Occipital lobe (tissue), 3 donors: Measurements from ENCODE around the gene RRM2. TPM values are rescaled to one million over a fixed set of nuclear protein-coding genes. Genes with fewer than 3 reads are reported as not detected.

Experiments used
- DNase-seq: peaks from one replicate; lab custom pipeline; 2025; lab: John Stamatoyannopoulos, UW
- small RNA-seq: library from RNA; depleted of rRNA; stranded (forward); fragments of <200 nt; gene quantifications from one replicate; pipeline ENCODE3, GENCODE V24; 2014
- total RNA-seq: library from RNA; depleted of rRNA; stranded (reverse); fragments of >200 nt; gene quantifications from one replicate; pipeline ENCODE4 v1.2.3, GENCODE V29; 2014

RRM2 gene
- total RNA-seq, 1 donor from 2014 or later: 4.8 TPM

- no peak for DNase-seq
These were observed 48.7 kb downstream of the RRM2 start for GRCh38 chr2:10171006-10171800.

- no peak for DNase-seq
These were observed 49.7 kb downstream of the RRM2 start for GRCh38 chr2:10172033-10172871.

GRCh38 chr2:10173258-10174005, 50.9 kb downstream of the RRM2 start:
- no peak for DNase-seq

- DNase-seq: no peak
These were observed 51.6 kb downstream of the RRM2 start for GRCh38 chr2:10174173-10174572.

- DNase-seq: no peak
These were observed 52.9 kb downstream of the RRM2 start for GRCh38 chr2:10175441-10175840.

GRCh38 chr2:10178751-10179150, 56.2 kb downstream of the RRM2 start:
- DNase-seq: no peak

GRCh38 chr2:10179422-10179821, 56.9 kb downstream of the RRM2 start:
- no peak for DNase-seq

GRCh38 chr2:10180229-10180628, 57.7 kb downstream of the RRM2 start:
- DNase-seq: no peak

Small RNAs within 50 kb of the gene (small RNA-seq; reads per million reads assigned to genes)
- gene RF00410: not detected
- gene RF00568: not detected

Other genes with a start within 250 kb of the RRM2 start
- 4.1 TPM for gene GRHL1, start 171.0 kb upstream of the RRM2 start, total RNA-seq
- 14.0 TPM for gene KLF11, start 79.2 kb upstream of the RRM2 start, total RNA-seq
- gene CYS1, start 42.3 kb upstream of the RRM2 start, total RNA-seq: 2.0 TPM
- 19.0 TPM for gene HPCAL1, start 180.2 kb downstream of the RRM2 start, total RNA-seq